ENCODE results near the gene PFKM.

- no peak for TF ChIP-seq EZH2 (IDR thresholded peaks at IDR 0.05; ENCODE audit: insufficient read depth, low read length)
- TF ChIP-seq CTCF (IDR thresholded peaks at IDR 0.05; ENCODE audit: insufficient read depth, low read depth, low read length), result no peak
Observed at GRCh38 chr12:48179466-48179865, 60.3 kb downstream of the PFKM start.

All from astrocyte (in vitro differentiated cells and primary cell).